Fibroblast of the aortic adventitia (primary cell): ENCODE data around the gene FLAD1. TPM values are rescaled to one million over a fixed set of nuclear protein-coding genes. Genes with fewer than 3 reads are reported as not detected.

Experiments
- DNase-seq: peaks from one replicate; pipeline ENCODE4 v3.0.0-alpha.2; 2010; ENCODE audit warnings: low read depth
- H3K4me3 ChIP-seq: 2 replicates; pipeline ENCODE4 v1.5.1; 2011; ENCODE audit warnings: low read depth, mild to moderate bottlenecking, control low read depth, low read length, moderate library complexity
- CTCF ChIP-seq: IDR thresholded peaks from 2 replicates; pipeline ENCODE4 v1.5.1; 2011; ENCODE audit warnings: mild to moderate bottlenecking, low read length, control low read depth, inconsistent platforms; ENCODE audit not compliant: insufficient read depth
- total RNA-seq: library from RNA; depleted of rRNA; stranded (reverse); fragments of >200 nt; gene quantifications from 2 replicates; pipeline ENCODE4 v1.2.3, GENCODE V29; 2012; ENCODE audit warnings: low replicate concordance

Gene FLAD1
- total RNA-seq, 1 donor: 17.7 TPM

GRCh38 chr1:154958036-154958435 is 25.1 kb upstream of the FLAD1 start:
- no peak for DNase-seq
- H3K4me3 ChIP-seq: no peak overlapping the region
- no peak for TF ChIP-seq CTCF

- no peak for TF ChIP-seq CTCF
- no peak overlapping the region for H3K4me3 ChIP-seq
- no peak for DNase-seq
Observed at GRCh38 chr1:154958681-154959425, 24.3 kb upstream of the FLAD1 start.

- DNase-seq: no peak
- no peak for TF ChIP-seq CTCF
- no peak overlapping the region for H3K4me3 ChIP-seq
Observed at GRCh38 chr1:154959426-154959780, 23.7 kb upstream of the FLAD1 start.

GRCh38 chr1:154960446-154961136 is 22.6 kb upstream of the FLAD1 start:
- no peak for DNase-seq
- no peak for TF ChIP-seq CTCF
- peak overlapping the region; percentile 78 for H3K4me3 ChIP-seq

- peak within 1 kb of the TSS; percentile 78 for H3K4me3 ChIP-seq
- DNase-seq: peak; percentile 66
- peak; percentile 21 for TF ChIP-seq CTCF
Observed at GRCh38 chr1:154961207-154962155, 21.7 kb upstream of the FLAD1 start, which contains the start of gene PYGO2. Gene PYGO2 (minus strand): TSS chr1:154961782. CDS start chr1:154961576, 206 bp downstream.

GRCh38 chr1:154962156-154962749 is 20.9 kb upstream of the FLAD1 start:
- TF ChIP-seq CTCF: no peak
- H3K4me3 ChIP-seq: peak overlapping the region; percentile 78
- peak; percentile 22 for DNase-seq
